HG02973 (cell line): Measurements from ENCODE around the gene MYOCD.

ENCODE experiments used
- ATAC-seq: cut with Tn5 transposase; IDR thresholded peaks from one replicate; pipeline ENCODE4 v1.9.1; 2021; ENCODE audit warnings: moderate library complexity; ENCODE audit not compliant: unreplicated experiment

The MYOCD gene

GRCh38 chr17:12743046-12743445 lies 77.4 kb downstream of the MYOCD start:
- ATAC-seq, result no peak

DNA sequence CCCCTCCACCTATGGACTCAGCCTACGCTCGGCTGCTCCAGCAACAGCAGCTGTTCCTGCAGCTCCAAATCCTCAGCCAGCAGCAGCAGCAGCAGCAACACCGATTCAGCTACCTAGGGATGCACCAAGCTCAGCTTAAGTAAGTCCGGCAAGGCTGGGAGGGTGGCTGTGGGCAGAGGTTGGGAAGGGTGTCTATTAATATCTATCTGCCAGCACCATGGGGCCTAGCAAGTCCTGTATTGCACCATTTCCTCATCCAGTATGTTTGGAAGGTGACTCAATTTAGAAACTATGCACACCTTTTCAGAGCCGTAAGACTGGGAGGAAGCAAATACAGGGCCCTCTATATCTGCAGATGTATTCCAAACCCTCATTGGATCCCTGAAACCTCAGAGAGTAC lies 78.6 kb downstream of the MYOCD start:
- ATAC-seq, result no peak

DNA sequence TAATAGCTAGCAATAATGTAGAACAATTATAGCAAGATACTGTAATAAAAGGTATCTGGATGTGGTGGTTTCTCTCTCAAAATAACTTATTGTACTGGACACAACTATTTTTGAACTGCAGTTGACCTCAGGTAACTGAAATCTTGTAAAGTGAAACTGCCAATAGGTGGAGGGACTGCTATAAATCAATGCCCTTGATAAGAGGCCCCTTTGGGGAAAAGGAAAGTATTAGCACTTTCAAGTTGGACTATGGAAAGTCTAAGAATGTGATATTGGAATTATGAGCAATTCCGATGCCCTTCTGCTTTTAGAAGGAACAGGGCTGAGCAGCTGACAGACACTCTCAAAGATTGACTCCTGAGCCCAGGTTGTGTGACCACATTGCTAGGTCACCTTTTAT lies 79.1 kb downstream of the MYOCD start:
- ATAC-seq, result no peak

- no peak for ATAC-seq
These were observed 79.8 kb downstream of the MYOCD start for GRCh38 chr17:12745486-12745885.

GRCh38 chr17:12756786-12757185 lies 91.1 kb downstream of the MYOCD start:
- ATAC-seq, result no peak

GRCh38 chr17:12759090-12759489 lies 93.4 kb downstream of the MYOCD start:
- no peak for ATAC-seq

GRCh38 chr17:12765548-12765947 lies 99.9 kb downstream of the MYOCD start:
- no peak for ATAC-seq

- ATAC-seq, result no peak
These were observed 102.6 kb downstream of the MYOCD start for GRCh38 chr17:12768255-12768654.

GRCh38 chr17:12769981-12770380 lies 104.3 kb downstream of the MYOCD start:
- ATAC-seq, result no peak

- no peak for ATAC-seq
These were observed 107.5 kb downstream of the MYOCD start for GRCh38 chr17:12773153-12773552.

DNA sequence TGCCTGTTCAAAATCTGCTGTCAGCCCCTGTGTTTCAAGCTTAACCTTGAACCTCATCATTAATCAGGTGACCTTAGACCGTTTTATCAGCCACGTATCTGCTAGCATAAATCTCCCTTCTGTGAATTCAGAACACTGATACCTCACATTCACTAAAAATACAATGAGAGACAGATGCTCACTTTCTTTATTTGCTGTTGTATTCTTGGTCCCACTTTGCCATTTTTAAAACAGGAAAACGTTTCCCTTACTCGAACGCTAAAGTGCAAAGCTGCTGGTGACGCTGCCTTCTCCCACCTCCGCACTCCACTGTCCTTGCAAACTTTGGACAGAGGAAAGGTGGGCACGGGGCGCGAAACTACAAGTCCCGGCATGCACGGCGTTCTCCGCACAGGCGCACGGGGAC lies 123.4 kb downstream of the MYOCD start:
- ATAC-seq, result peak; percentile 82

- peak; percentile 67 for ATAC-seq
These were observed 124.0 kb downstream of the MYOCD start, which contains the start of gene ARHGAP44 for GRCh38 chr17:12789481-12790248. Gene ARHGAP44 (plus strand): TSS chr17:12789498. CDS start chr17:12789839, 341 bp downstream.

- no peak for ATAC-seq
These were observed 124.8 kb downstream of the MYOCD start for GRCh38 chr17:12790249-12791106.

DNA sequence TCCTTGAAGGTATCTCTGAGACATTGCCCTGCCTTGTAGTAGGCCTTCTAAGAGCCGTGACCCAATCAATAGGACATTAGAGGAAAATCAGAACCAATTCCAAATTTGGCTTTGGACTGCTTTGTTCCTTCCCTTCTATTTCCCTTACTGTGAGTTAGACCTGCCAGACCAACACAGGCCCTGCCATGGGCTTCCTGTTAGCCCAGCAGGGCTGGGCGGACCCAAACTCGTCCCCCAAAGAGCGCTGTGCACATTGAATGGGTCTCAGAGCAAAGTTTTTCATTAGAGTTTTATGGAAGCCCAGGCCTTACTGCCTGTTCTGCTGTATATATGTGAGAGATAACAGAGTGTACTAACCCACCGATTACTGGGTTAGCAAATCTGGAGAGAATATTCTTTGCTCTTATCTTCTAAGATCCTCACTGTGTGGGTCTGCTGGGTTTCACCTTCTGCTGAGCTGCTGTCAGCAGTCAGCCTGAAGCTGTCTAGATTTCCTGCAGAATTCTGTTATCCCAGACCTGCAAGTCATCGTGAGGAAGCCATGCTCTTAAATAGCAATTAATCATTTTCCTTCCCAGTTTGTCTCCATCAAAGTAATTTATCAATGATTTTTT lies 129.3 kb downstream of the MYOCD start:
- ATAC-seq, result no peak

GRCh38 chr17:12800855-12801365 lies 135.2 kb downstream of the MYOCD start:
- no peak for ATAC-seq

DNA sequence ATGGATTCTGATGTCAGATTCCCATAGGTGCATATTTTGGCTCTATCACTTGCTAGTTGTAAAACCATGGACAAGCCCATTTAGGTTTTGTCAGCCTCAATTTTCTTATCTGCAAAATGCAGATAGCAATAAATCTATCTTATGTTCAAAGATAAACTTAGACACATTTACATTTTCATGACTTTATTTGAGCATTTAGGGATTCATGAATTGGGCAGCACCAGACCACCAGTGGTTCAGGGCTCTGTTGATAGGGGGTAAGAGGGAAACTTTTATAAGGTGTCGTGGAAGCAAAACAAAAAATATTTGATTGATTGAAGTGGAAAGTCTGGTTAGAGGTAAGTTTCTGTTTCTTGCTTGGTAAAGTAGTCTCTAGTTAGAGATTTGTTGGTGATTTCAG lies 140.9 kb downstream of the MYOCD start:
- no peak for ATAC-seq

DNA sequence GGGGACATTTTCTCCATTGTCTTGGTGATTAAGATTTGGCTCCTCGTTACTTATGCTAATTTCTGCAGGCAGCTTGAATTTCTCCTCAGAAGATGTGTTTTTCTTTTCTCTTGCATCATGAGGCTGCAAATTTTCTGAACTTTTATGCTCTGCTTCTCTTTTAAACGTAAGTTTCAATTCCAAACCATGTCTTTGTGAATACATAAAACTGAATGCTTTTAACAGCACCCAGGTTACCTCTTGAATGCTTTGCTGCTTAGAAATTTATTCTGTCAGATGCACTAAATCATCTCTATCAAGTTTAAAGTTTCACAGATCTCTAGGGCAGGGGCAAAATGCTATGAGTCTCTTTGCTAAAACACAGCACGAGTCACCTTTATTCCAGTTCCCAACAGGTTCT lies 143.0 kb downstream of the MYOCD start:
- ATAC-seq, result no peak

- ATAC-seq, result no peak
These were observed 147.2 kb downstream of the MYOCD start for GRCh38 chr17:12812877-12813276.

DNA sequence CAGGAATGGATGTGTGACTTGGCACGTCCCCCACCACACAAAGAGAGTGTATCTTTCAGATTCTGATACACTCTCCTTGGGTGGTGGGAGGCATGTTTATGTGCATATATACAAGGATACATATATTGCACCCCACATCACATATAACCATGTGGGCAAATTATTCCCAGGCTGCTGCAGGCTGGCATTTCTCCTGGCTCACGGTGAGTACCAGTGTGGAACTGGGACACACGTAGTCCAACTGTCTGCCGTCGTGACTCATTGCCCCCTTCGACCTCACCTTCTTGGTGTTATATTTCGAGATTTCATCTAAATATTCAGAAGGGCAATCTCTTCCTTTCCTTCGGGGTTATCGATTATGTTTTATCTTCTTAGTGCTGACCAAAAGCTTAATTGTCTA lies 148.0 kb downstream of the MYOCD start:
- no peak for ATAC-seq

GRCh38 chr17:12814718-12815117 lies 149.0 kb downstream of the MYOCD start:
- no peak for ATAC-seq

DNA sequence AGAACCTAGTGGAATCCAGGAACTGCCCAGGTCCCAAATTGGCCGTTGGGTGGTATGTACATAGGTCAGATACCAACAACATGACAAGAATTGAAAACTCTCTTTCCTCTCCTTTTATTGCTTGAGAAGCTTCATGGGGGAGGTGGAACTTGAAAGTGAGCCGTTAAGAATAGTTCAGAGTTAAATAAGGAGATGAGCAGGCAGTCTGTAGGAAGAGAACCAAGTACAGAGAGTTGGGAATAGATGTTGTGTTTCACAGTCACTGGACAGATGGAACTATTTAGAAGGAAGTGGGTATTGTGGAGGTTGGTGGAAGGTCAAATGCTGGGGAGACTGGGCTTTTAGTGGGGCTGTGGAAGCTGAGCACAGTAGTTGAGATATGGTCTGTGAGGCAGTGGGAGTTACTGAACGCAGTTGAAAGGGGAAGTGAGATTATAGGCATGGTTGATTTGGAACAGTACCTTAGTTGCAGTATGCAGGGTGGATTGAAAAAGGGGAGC lies 150.0 kb downstream of the MYOCD start:
- peak; percentile 99 for ATAC-seq
